ENCODE results near the gene LARP1. TPM values are rescaled to one million over a fixed set of nuclear protein-coding genes. Genes with fewer than 3 reads are reported as not detected.

LARP1 gene
- total and polyA plus RNA-seq, 12 donors, result 26.4 to 197 (median 163) TPM

DNA sequence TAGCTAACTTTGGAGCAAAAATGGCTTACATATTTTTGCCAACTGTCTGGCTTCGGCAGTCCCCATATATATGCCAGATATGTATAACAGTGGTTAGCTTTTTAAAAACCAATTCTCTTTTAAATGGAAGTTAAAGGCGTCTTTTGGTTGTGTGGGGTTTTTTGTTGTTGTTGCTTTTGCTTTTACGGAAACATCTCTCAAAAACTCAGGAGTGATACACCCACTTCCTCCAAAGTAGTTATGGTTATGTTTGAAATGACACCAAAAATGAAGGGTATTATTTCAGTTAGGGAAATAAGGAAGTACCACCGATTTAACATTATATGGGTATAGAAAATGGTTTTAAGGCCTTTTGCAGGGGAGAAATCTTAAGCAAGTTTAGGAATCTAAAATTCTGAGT is 105.6 kb downstream of the LARP1 start:
- intact Hi-C loops (cut with DNase I), result loop anchor here in 2 of 10 donors (5.0 to 10.0 kb wide), 2 partner anchors 54 to 77 kb away; partner anchors contain the start of gene GEMIN5 (in 1 of the 2)
- peak overlapping the region in 6 of 10 donors; percentile 9 to 100 (median 99) for H3K27ac ChIP-seq
- DNase-seq (no peak), ATAC-seq (no peak)
- peaks cover 0 to 28% (median 6%) of the 10 kb centered on the region in 9 donors for H3K36me3 ChIP-seq
- TF ChIP-seq, protein P1, sequence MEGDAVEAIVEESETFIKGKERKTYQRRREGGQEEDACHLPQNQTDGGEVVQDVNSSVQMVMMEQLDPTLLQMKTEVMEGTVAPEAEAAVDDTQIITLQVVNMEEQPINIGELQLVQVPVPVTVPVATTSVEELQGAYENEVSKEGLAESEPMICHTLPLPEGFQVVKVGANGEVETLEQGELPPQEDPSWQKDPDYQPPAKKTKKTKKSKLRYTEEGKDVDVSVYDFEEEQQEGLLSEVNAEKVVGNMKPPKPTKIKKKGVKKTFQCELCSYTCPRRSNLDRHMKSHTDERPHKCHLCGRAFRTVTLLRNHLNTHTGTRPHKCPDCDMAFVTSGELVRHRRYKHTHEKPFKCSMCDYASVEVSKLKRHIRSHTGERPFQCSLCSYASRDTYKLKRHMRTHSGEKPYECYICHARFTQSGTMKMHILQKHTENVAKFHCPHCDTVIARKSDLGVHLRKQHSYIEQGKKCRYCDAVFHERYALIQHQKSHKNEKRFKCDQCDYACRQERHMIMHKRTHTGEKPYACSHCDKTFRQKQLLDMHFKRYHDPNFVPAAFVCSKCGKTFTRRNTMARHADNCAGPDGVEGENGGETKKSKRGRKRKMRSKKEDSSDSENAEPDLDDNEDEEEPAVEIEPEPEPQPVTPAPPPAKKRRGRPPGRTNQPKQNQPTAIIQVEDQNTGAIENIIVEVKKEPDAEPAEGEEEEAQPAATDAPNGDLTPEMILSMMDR (IDR thresholded peaks at IDR 0.05), result no peak
- peaks cover 5 to 56% (median 43%) of the 10 kb centered on the region in 9 donors for H3K4me1 ChIP-seq
- no peaks in the 10 kb centered on the region for H3K9me3 ChIP-seq
- WGBS, 2 donors, result 40 to 57% methylated on average over 4 of the region's 4 CpGs
- H3K27me3 ChIP-seq, result no peaks in the 10 kb centered on the region
- H3K4me3 ChIP-seq, result peak overlapping the region in 7 of 10 donors; percentile 71 to 84 (median 82)

DNA sequence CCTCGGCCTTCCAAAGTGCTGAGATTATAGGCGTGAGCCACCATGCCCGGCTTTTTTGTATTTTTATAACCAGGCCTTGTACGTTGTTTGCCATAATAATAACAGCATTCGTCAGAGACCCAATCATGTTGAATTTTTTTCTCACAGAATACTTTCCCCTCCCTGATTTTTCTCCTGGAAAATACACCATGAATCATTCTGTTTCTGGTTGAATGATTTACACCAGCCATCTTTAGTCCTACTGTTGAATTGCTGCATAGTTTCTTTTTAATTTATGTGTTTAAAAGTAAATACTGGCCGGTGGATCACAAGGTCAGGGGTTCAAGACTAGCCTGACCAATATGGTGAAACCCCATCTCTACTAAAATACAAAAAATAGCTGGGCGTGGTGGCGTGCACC is 106.8 kb downstream of the LARP1 start:
- 76 to 83% methylated on average over 8 of the region's 8 CpGs for WGBS, 2 donors
- peaks cover 0 to 40% (median 11%) of the 10 kb centered on the region in 9 donors for H3K36me3 ChIP-seq
- H3K27ac ChIP-seq, result peak overlapping the region in 2 of 10 donors; percentile 38 to 99
- no peak for DNase-seq
- no peaks in the 10 kb centered on the region for H3K9me3 ChIP-seq
- H3K27me3 ChIP-seq, result no peaks in the 10 kb centered on the region
- no peak overlapping the region for H3K4me3 ChIP-seq
- TF ChIP-seq, protein P1 (IDR thresholded peaks at IDR 0.05), result no peak
- intact Hi-C loops (cut with DNase I), result loop anchor here in 2 of 10 donors (5.0 to 10.0 kb wide), 2 partner anchors 53 to 75 kb away; partner anchors contain the start of gene GEMIN5 (in 1 of the 2)
- no peak for ATAC-seq
- H3K4me1 ChIP-seq, result peaks cover 5 to 56% (median 37%) of the 10 kb centered on the region in 9 donors

DNA sequence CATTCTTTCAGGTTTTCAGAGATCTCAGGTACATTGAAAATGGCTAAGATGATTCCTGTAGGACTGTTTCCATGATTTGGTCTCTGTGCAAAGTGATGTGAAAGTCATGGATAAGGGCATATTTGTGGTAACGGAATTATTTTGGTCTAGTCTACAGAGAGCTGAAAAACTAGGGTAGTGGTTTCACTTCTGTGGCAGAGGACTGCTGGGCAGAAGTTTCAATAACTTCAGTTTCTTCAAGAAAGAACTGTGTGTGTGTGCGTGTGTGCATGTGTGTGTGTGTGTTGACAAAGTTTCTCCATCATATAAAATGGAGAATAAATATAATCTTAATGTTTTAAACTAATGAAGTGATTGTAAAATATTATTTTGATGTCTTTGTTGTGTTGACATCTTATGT is 107.6 kb downstream of the LARP1 start:
- intact Hi-C loops (cut with DNase I), result loop anchor here in 2 of 10 donors (5.0 to 10.0 kb wide), 2 partner anchors 52 to 75 kb away; partner anchors contain the start of gene GEMIN5 (in 1 of the 2)
- ATAC-seq (no peak), DNase-seq (no peak)
- H3K36me3 ChIP-seq, result peaks cover 0 to 48% (median 11%) of the 10 kb centered on the region in 9 donors
- TF ChIP-seq, protein P1 (IDR thresholded peaks at IDR 0.05), result no peak
- H3K27me3 ChIP-seq, result no peaks in the 10 kb centered on the region
- no peaks in the 10 kb centered on the region for H3K9me3 ChIP-seq
- H3K4me3 ChIP-seq, result no peak overlapping the region
- H3K4me1 ChIP-seq, result peaks cover 5 to 49% (median 34%) of the 10 kb centered on the region in 9 donors
- 84 to 94% methylated on average over 2 of the region's 2 CpGs for WGBS, 2 donors
- H3K27ac ChIP-seq, result no peak overlapping the region

- Histone ChIP-seq H3K27me3 (no peaks in the 10 kb centered on the region), H3K36me3 (peaks cover 0 to 56% (median 11%) of the 10 kb centered on the region in 9 donors)
- TF ChIP-seq, protein P1 (IDR thresholded peaks at IDR 0.05), result no peak
Observed at GRCh38 chr5:154863291-154864080, 108.3 kb downstream of the LARP1 start.

More at GRCh38 chr5:154863291-154864080, 108.3 kb downstream of the LARP1 start:
- H3K4me3 ChIP-seq, result no peak overlapping the region
- no peaks in the 10 kb centered on the region for H3K9me3 ChIP-seq
- intact Hi-C loops (cut with DNase I), result loop anchor here in 2 of 10 donors (5.0 to 10.0 kb wide), 2 partner anchors 51 to 74 kb away; partner anchors contain the start of gene GEMIN5 (in 1 of the 2)
- H3K27ac ChIP-seq, result no peak overlapping the region
- peaks cover 5 to 49% (median 34%) of the 10 kb centered on the region in 9 donors for H3K4me1 ChIP-seq
- ATAC-seq (no peak), DNase-seq (no peak)
- 91 to 93% methylated on average over 7 of the region's 7 CpGs for WGBS, 2 donors

Data from heart right ventricle (tissue), 16 donors.